OCI-LY3 (cell line): Measurements from ENCODE around the gene RPS15A.
"Not testable (repeated sequence)": the region's sequence is repeated elsewhere in the genome, so short reads cannot be mapped to it uniquely, and the experiment has no call there.

Experiments
- H2AFZ ChIP-seq: fragments of 200-600, 300-600 bp; shearing (Covaris generic); 2 replicates; pipeline ENCODE4 v1.6.0; 2014; ENCODE audit warnings: antibody characterized with exemption, low read depth, low read length
- H3K27ac ChIP-seq: fragments of 200-600, 300-600 bp; sonication (generic); 2 replicates; pipeline ENCODE4 v1.5.1; 2014; ENCODE audit warnings: mild to moderate bottlenecking, low read length, moderate library complexity, mixed read lengths
- H3K27me3 ChIP-seq: fragments of 200-600, 300-600 bp; sonication (generic); 2 replicates; pipeline ENCODE4 v1.6.1; 2014; ENCODE audit warnings: low read depth, low read length, mixed read lengths
- H3K36me3 ChIP-seq: fragments of 200-600, 300-600 bp; sonication (generic); replicated peaks from 2 replicates; pipeline ENCODE3; 2014; ENCODE audit warnings: low read depth, low read length, mixed read lengths
- H3K4me1 ChIP-seq: fragments of 300-600, 200-600 bp; sonication (generic); 2 replicates; pipeline ENCODE4 v1.6.1; 2014; ENCODE audit warnings: low read length, mixed read lengths
- H3K4me2 ChIP-seq: fragments of 200-600, 300-600 bp; sonication (generic); 2 replicates; pipeline ENCODE4 v1.6.1; 2014; ENCODE audit warnings: low read length, mixed read lengths
- H3K4me3 ChIP-seq: fragments of 300-600, 200-600 bp; sonication (generic); 2 replicates; pipeline ENCODE4 v1.5.1; 2014; ENCODE audit warnings: antibody characterized with exemption, mild to moderate bottlenecking, low read length, moderate library complexity
- H3K79me2 ChIP-seq: fragments of 300-600, 200-600 bp; shearing (Covaris generic); 2 replicates; pipeline ENCODE4 v1.6.1; 2014; ENCODE audit warnings: mild to moderate bottlenecking, low read length, mixed read lengths
- H3K9ac ChIP-seq: fragments of 300-600, 200-600 bp; shearing (Covaris generic); 2 replicates; pipeline ENCODE4 v1.6.0; 2014; ENCODE audit warnings: mild to moderate bottlenecking, low read length, moderate library complexity
- H3K9me3 ChIP-seq: fragments of 200-600, 300-600 bp; shearing (Covaris generic); 2 replicates; pipeline ENCODE4 v1.6.1; 2014; ENCODE audit warnings: low read length, mixed read lengths; ENCODE audit not compliant: insufficient read depth
- H4K20me1 ChIP-seq: fragments of 200-600, 300-600 bp; sonication (generic); 2 replicates; pipeline ENCODE4 v1.6.1; 2016; ENCODE audit warnings: low read length, mixed read lengths; ENCODE audit not compliant: insufficient read depth
- CTCF ChIP-seq: fragments of 200-600, 300-600 bp; sonication (generic); IDR thresholded peaks from 2 replicates; pipeline ENCODE4 v1.5.1; 2014; ENCODE audit warnings: antibody characterized with exemption, low read length, low read depth

RPS15A gene

GRCh38 chr16:18776334-18776733 is 13.8 kb downstream of the RPS15A start:
- not testable (repeated sequence) for H3K9me3 ChIP-seq, H4K20me1 ChIP-seq, H3K4me1 ChIP-seq, H3K79me2 ChIP-seq, H3K27me3 ChIP-seq, H3K4me2 ChIP-seq, H3K36me3 ChIP-seq, H3K4me3 ChIP-seq, H2AFZ ChIP-seq, H3K27ac ChIP-seq, H3K9ac ChIP-seq

GRCh38 chr16:18774651-18775050 is 15.5 kb downstream of the RPS15A start:
- not testable (repeated sequence) for H3K9me3 ChIP-seq, H3K27ac ChIP-seq, H3K27me3 ChIP-seq, H3K4me2 ChIP-seq, H3K9ac ChIP-seq, H3K4me3 ChIP-seq, H2AFZ ChIP-seq, H3K4me1 ChIP-seq, H3K36me3 ChIP-seq, H4K20me1 ChIP-seq, H3K79me2 ChIP-seq

- not testable (repeated sequence) for H3K4me2 ChIP-seq, H3K79me2 ChIP-seq, H3K36me3 ChIP-seq, H4K20me1 ChIP-seq, H3K9ac ChIP-seq, H3K9me3 ChIP-seq, H3K27ac ChIP-seq, H3K27me3 ChIP-seq, H3K4me3 ChIP-seq, H2AFZ ChIP-seq, H3K4me1 ChIP-seq
These were observed 18.0 kb downstream of the RPS15A start for GRCh38 chr16:18772171-18772570.

- H3K4me1 ChIP-seq, H4K20me1 ChIP-seq, H3K79me2 ChIP-seq, H3K9me3 ChIP-seq, H3K4me3 ChIP-seq, H3K4me2 ChIP-seq, H3K9ac ChIP-seq, H2AFZ ChIP-seq, H3K36me3 ChIP-seq, H3K27me3 ChIP-seq, H3K27ac ChIP-seq: not testable (repeated sequence)
These were observed 19.7 kb downstream of the RPS15A start for GRCh38 chr16:18770336-18770962.

GRCh38 chr16:18767217-18767616 is 22.9 kb downstream of the RPS15A start:
- H3K36me3 ChIP-seq, H3K27me3 ChIP-seq, H2AFZ ChIP-seq, H3K4me3 ChIP-seq, H4K20me1 ChIP-seq, H3K4me2 ChIP-seq, H3K9ac ChIP-seq, H3K9me3 ChIP-seq, H3K27ac ChIP-seq, H3K79me2 ChIP-seq, H3K4me1 ChIP-seq: not testable (repeated sequence)

- peak overlapping the region; percentile 28; the same call in 1 of the 2 replicates for H3K27ac ChIP-seq
- not testable (repeated sequence) for H4K20me1 ChIP-seq, H2AFZ ChIP-seq, H3K79me2 ChIP-seq, H3K9ac ChIP-seq, H3K4me1 ChIP-seq, H3K4me3 ChIP-seq, H3K27me3 ChIP-seq, H3K36me3 ChIP-seq, H3K9me3 ChIP-seq
- H3K4me2 ChIP-seq: peak overlapping the region; percentile 24; the same call in 1 of the 2 replicates
These were observed 27.4 kb downstream of the RPS15A start for GRCh38 chr16:18762713-18763112.

- H3K79me2 ChIP-seq, H3K9ac ChIP-seq, H3K9me3 ChIP-seq, H3K4me1 ChIP-seq, H4K20me1 ChIP-seq, H3K4me3 ChIP-seq, H2AFZ ChIP-seq, H3K27me3 ChIP-seq, H3K27ac ChIP-seq, H3K36me3 ChIP-seq: not testable (repeated sequence)
- peak overlapping the region; percentile 41 for H3K4me2 ChIP-seq
- TF ChIP-seq CTCF: peak; percentile 42
These were observed 30.3 kb downstream of the RPS15A start for GRCh38 chr16:18759598-18760520.

GRCh38 chr16:18757960-18758660 is 32.0 kb downstream of the RPS15A start:
- not testable (repeated sequence) for H3K27me3 ChIP-seq

More at GRCh38 chr16:18757960-18758660, 32.0 kb downstream of the RPS15A start:
- not testable (repeated sequence) for H3K9ac ChIP-seq, H4K20me1 ChIP-seq, H2AFZ ChIP-seq, H3K36me3 ChIP-seq, H3K4me1 ChIP-seq, H3K9me3 ChIP-seq, H3K79me2 ChIP-seq, H3K4me3 ChIP-seq, H3K27ac ChIP-seq
- peak overlapping the region; percentile 30; the same call in 1 of the 2 replicates for H3K4me2 ChIP-seq
